Measurements from ENCODE around the gene RPL10A.

RPL10A gene

DNA sequence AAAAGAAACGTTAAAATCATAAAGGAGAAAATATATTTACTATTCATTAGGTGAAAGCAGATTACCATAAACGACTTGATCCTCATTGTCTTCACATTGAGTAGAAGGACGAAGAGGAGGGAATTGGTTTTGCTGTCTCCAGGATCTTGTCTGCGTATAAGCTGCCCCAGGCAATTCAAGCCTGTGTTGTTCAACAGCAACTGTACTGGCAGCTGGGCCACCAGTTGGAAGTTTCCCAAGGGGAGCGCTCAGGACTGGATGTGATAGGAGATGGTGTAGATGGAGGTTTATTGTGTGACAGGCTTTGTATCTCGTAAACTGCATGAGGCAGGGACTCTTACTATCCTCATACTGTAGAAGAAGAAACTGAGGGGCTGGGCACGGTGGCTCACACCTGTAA is 20.0 kb upstream of the RPL10A start:
- no peak for DNase-seq (ENCODE audit: low read depth in 2 of 2)

DNA sequence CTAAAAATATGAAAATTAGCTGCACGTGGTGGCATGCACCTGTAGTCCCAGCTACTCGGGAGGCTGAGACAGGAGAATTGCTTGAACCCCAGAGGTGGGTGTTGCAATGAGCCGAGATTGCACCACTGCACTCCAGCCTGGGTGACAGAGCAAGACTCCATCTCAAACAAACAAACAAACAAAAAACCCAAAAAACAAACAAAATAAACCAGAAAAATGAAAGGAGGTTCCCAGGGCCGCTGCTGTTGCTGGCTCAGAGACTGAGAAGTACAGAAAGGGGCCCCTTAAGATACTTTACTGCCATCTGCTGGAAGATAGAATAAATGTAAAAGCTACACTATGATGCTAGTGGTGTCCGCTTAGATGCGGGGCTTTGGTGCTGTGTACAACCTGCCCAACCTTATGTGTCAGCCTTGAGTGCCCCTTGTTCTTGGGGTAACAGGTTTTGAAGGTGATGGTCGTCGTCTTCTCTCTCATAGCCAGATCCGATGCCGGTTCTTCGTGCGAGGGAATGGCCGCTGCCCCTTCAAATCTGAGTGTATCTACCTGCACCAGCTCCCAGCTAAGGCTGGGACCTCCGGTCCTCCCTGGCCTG is 18.8 kb upstream of the RPL10A start:
- DNase-seq (ENCODE audit: low read depth in 2 of 2), result no peak

DNA sequence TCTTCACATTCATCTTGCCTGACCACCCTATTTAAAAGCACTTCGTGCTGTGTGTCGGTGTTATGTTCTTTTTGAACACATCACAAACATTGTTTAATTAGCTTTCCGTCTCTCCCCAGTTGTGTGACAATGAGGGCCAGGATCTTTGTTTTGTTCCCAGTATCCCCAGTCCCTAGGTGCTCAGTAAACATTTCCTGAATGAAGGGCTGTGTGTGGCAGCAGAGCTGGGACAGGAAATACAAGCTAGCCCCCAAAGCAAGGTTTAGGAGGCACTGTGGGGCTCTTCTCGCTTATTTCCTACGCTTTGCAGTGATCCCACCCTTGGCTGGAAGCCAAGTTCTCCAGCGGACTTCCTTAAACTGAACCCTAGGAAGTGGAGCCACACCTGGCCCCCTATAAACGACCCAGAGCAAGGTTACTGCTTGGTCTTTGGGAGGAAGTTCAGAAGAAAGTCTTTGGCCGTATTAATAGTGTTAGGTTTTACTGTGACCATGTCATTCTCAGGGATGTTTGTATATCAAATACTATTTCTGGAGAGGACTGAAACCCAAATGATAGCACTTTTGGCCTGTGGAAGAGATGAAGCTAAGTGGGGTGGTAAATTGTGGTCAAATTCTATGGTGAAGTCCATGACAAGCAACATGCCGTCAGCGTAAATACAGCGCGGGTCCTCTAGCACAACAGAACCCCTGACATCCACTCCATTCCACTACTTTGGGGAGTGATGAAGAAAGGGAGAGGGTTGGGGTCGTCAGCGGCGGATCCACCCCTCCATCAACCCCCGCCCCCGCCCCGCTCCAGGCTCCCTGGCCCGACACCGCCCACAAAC is 16.6 kb upstream of the RPL10A start:
- DNase-seq (ENCODE audit: low read depth in 2 of 2), result no peak

DNA sequence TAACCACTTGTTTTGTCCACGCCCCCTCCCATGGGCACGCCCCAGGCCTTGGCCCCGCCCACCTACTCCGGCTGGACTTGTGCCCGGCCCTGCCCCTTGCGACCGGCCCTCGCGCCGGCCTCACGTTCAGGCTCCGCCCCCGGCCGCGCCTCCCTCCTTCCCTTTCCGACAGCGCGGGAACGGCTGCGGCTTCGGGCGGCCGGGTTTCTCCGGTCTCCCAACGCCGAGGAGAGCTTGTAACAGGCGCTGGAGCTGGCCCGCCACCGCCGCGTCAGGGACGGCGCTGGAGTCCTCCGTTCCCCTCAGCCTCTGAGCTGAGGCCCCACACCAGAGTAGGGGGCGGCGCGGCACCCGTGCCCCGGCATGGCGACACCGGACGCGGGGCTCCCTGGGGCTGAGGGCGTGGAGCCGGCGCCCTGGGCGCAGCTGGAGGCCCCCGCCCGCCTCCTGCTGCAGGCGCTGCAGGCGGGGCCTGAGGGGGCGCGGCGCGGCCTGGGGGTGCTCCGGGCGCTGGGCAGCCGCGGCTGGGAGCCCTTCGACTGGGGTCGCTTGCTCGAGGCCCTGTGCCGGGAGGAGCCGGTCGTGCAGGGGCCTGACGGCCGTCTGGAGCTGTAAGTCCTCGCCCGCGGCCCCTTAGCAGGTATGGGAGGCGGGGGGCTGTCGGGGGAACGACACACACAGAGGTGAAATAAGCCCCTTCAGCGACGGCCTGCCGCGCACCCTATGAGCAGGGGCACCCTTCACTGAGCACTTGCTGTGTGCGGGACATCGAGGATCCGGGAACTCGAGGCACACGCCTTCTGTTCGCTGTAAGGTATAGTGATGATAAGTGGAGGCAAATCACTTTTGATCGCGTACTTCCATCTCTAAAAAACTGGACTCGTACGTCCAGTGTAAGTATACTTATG is 15.8 kb upstream of the RPL10A start, which contains the start of gene FANCE:
Gene FANCE (plus strand): TSS at position 156 of the 908 bp plus-strand sequence. CDS start 208 bp downstream, at position 364.
- DNase-seq (ENCODE audit: low read depth in 2 of 2), result peak; percentile 96

DNA sequence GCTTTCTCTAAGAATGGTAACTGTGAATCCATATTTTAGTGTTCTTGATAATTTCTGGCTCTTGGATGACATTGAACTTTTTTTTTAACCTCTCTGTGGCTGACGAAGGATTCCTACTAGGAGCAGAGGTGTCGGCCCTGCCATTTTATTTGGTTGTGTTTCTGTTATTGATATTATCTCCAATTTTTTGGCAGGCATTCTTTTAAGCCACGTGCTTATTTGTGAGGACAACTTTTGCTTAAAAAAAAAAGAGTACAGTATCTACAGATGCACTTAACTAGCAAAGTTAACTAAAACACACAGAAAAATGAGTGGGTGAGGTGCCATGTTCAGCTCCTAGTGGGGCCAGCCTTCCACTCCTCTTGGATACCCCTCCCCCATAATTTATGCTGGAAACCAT is 15.0 kb upstream of the RPL10A start:
- no peak for DNase-seq (ENCODE audit: low read depth in 2 of 2)

DNA sequence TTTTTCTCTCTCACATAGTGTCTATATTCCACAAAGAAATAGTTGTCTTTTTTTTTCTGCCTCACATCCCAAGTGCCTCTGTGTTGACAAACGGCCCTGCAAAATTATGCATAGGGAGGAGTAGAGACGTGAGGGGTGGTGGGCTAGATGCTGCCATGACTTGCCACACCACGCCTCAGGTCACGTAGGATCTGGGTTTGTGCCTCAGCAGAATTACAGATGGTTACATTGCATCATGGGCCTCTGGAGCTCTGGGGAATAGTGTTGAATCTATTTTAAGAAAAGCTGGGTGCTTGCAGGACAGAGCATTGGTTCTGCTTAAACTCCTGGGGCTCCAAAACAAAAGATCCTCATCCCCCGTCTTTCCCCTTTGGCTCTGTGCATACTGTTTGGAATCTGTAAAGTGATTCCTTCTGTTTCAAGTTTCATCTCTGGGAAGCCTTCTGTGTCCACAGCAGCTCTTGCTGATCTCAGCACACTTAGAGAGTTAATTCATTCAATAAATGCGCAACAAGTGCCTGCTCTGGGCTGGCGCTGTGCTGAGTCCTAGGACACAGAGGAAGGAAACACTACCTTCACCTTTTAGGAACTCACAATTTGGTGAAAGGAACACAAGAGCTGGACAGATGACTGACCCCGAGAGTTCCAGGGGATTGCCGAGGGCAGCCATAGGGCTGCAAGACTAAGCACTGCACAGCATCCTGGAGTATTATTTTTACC is 13.7 kb upstream of the RPL10A start:
- DNase-seq (ENCODE audit: low read depth in 2 of 2), result no peak

DNA sequence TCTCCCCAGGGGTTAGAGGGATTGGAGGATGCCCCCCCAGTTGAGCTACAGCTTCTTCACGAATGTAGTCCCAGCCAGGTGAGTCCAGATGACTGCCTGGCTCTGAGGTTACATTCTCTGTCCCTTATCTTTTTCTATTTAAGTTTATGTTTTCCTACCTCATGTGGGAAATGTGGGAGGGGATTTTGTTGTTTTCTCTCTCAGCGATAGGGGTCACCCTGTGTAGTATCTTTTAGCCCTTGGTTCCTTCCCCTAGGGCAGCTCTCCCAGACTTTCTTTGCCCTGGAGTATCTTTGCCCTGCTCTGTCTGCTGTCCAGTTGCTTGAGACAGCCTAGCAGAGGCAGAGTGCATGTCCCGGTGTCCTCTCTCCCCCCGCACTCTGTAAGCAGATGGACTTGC is 10.3 kb upstream of the RPL10A start:
- no peak for DNase-seq (ENCODE audit: low read depth in 2 of 2)

DNA sequence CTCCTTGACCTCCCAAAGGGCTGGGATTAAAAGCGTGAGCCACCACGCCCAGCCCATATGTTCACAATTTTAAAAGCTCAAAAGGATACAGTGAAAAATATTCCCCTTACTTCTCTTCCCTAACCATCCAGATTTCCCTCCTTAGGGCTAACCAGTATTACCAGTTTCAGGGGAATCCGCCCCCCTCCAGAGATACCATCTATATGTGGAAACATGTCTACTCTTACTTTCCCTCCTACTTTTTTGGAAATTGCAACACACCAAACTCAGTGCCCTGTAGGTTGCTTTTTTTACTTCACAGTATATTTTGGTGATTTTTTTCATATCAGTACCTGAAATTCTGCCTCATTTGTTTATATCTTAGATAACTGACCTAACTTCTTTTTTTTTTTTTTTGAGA is 6.9 kb upstream of the RPL10A start:
- DNase-seq (ENCODE audit: low read depth in 2 of 2), result no peak

DNA sequence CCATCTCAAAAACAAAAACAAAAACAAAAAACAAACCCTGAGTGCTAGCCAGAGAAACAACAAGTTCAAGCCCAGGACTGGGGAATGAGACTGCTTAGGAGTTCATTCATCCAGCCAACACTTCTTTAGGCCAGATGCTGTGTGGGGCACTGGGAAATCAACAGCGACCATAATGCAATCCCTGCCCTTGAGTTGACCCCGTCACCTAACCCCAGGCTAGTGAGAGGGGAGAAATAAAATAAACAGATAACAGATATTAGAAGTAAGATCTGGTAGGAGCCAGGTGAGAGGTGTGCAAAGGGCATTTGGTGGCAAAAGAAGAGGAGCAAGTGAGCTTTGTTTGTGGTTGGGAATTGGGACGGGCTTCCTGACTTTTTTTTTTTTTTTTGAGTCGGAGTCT is 4.9 kb upstream of the RPL10A start:
- no peak for DNase-seq (ENCODE audit: low read depth in 2 of 2)

DNA sequence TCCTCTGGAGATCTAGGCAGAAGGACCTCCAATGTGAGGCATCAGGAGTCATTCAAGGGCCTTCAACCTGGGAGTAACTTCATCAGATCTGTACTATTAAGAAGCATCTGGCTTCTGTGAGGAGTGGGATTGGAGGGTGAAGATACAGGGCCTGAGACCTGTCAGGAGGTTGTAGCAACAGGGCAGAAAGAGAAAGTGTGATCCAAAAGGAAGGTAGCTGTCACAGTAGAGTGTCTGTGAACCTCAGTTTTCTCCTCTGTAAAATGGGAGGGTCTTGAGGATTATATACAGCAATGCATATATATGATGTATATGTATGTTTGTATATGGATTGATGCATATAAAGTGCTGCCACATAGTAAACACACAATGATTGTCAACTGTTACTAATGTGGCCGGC is 2.6 kb upstream of the RPL10A start:
- no peak for DNase-seq (ENCODE audit: low read depth in 2 of 2)

DNA sequence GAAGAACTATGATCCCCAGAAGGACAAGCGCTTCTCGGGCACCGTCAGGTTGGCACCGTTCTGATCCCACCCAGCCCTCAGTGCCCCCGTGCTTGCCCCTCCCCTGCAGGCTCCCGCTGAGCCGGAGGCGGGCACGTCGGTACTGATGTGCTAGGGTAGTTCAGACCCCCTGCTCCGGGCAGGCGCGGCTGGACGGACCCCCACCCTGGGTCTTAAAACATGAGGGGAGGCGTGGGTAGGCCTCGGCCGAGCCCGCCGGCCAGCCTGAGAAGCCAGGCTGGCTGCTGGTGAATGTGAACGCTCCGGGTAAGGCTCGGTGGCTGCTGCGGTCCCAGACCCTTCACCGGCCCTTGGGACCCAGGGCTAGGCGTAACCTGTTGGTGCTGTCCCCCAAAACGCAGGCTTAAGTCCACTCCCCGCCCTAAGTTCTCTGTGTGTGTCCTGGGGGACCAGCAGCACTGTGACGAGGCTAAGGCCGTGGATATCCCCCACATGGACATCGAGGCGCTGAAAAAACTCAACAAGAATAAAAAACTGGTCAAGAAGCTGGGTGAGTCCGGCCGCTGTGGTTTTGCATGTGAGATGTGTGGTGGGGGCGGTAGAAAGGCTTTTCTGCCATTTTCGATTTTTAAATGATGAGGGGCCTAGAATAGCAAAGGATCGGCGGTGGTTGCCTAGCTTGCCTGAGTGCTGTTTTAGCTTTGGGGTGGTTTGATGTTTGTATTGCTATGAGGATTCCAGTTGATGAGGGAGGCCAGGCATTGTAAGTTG is 964 bp downstream of the RPL10A start:
- no peak for DNase-seq (ENCODE audit: low read depth in 2 of 2)

DNA sequence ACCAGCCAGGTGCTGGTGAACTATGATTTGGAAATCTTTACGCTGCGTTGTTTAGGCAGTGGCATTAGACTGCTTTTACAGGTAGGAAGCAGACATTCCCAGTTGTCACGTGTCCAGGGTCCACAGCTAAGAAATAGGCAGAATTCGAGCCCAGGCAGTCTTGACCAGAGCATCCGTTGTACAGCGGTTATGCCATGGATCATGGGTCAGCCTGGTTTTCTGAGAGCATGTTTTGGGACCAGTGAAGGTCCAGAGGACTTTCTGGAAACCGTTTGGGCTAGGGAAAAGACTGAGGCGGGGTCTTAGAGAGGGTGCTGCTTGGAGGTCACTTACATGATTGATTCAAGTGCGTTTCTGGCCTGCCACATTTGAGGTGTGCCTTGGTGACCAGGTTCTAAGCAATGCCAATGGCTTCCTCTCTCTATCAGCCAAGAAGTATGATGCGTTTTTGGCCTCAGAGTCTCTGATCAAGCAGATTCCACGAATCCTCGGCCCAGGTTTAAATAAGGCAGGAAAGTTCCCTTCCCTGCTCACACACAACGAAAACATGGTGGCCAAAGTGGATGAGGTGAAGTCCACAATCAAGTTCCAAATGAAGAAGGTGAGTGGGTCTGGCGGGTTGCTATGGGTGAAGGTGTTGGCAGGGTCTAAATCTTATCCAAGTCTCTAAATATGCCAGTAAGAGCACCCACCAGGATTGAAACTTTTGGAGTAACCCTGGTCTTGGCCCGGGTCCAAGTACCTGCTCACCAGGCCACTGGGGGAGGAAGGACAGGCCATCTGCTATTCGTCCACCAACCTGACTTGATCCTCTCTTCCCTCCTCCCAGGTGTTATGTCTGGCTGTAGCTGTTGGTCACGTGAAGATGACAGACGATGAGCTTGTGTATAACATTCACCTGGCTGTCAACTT is 1.8 kb downstream of the RPL10A start:
- DNase-seq (ENCODE audit: low read depth in 2 of 2), result no peak

DNA sequence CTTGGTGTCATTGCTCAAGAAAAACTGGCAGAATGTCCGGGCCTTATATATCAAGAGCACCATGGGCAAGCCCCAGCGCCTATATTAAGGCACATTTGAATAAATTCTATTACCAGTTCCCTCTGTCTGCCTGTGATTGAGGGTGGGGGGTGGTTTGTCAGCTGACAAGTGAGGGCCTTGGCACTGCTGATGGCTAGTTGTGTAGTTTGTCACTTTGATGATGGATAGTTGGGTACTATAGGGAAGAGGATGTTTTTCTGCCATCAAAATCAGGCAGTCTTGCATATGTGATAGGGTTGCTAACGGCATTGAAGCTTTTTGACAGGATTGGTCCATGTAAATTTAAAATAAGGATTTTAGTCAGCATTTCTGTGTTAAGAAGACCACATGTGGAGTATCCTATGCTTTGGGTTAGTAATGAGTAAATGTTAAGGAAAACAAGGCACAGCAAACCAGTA is 2.5 kb downstream of the RPL10A start:
- no peak for DNase-seq (ENCODE audit: low read depth in 2 of 2)

DNA sequence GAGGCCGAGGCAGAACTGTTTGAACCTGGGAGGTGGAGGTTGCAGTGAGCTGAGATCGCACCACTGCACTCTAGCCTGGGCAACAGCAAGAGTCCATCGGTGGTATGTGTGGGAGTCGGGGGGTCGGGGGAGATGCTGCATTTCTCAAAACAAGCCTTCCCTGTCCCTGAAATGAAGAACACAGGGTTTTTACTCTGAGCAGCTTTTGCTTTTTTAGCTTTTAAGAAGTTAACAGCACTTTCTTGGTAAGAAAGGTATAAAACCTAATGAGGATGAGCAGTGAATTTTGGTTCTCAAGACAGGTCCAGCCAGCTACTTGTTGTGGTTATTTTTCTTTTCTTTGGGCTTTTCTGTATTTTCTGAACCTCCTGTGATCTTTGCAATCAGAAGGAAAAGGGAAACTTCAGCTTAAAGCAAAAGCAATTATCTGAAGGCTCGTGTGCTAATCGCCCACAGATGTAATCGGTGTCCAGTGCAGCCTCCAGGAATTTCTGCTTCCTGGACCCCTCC is 3.7 kb downstream of the RPL10A start:
- no peak for DNase-seq (ENCODE audit: low read depth in 2 of 2)

DNA sequence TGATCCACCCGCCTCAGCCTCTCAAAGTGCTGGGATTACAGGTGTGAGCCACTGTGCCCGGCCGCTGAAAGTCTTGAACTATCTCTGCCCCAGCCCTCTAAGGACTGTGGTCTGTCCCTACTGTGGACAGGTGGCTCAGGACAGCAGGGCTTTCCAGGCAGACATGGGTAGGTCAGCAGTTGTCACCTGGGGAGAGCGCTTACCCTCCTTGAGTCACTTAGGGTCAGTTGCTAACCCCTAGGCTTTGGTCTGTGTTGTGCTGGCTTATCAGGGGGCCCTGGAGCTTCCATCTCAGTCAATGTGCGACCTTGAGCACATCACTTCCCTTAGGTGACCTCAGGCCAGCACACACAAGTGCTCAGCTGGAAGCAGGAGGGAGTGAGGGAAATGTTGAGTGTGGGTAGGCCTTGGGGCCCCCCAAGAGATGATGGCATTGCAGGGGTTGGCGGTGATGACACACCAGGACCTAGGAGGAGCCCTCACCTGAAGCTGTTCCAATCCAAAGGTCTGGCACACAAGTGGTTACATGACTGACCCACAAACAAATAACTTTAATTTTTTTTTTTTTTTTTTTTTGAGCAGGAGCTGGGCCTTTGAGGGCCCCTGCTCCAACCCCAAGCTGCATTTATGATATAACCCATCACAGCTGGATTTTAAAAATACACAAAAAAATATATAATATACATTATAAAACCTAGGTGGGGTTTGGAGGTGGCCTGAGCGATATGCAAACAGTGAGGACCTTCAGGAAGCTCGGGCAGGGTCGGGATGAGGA is 5.1 kb downstream of the RPL10A start:
- no peak for DNase-seq (ENCODE audit: low read depth in 2 of 2)

DNA sequence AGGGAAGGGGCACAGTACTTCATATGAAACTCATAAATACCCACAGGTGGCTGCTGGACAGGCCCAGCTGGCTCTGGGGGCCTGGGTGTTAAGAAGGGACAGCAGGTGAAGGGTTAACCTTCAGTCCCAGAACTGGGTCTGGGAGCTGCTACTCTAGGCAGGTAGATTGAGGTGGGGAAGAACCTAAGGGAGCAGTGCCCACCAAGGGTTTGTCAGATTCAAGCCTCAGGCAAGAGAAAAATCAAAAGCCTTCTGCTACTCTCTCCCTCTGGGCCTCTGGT is 5.6 kb downstream of the RPL10A start:
- DNase-seq (ENCODE audit: low read depth in 2 of 2), result no peak

DNA sequence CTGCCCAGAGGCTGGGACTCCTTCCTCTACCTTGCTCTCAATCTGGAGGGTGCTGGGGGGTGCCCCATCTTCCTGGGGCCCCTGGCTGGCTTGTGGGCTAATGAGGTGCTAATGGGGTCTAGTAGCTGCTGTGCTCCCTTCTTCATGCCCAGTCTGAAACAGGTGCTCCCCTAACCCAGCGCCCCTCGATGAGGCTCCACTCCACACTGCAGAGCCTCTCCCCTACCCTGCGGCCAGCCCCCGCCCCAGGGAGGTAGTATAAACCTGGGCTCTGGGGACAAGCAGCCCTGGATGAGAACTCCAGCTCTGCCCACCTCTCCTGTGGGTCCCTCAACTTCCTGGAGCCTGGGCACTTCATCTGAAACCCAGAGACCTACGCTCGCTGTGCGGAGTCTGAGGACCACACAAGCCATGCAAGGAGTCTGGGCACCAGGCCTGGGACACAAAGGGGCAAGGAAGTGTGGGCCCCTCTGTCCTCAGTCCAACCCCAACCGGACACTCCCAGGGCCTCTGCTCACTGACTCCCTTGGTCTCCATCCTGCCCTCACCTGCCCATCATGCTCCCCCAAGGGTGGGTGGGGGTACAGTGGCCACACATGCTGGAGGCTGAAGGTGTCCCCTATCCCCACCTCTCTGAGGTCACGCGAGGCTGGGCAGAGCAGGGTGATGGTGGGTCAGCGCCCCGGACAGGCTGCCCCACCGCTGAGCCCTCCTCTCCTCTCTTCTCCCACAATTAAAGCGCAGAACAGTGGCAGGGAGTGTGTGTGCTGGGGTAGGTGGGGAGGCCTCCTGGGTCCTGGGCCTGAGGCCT is 6.1 kb downstream of the RPL10A start:
- DNase-seq (ENCODE audit: low read depth in 2 of 2), result no peak

DNA sequence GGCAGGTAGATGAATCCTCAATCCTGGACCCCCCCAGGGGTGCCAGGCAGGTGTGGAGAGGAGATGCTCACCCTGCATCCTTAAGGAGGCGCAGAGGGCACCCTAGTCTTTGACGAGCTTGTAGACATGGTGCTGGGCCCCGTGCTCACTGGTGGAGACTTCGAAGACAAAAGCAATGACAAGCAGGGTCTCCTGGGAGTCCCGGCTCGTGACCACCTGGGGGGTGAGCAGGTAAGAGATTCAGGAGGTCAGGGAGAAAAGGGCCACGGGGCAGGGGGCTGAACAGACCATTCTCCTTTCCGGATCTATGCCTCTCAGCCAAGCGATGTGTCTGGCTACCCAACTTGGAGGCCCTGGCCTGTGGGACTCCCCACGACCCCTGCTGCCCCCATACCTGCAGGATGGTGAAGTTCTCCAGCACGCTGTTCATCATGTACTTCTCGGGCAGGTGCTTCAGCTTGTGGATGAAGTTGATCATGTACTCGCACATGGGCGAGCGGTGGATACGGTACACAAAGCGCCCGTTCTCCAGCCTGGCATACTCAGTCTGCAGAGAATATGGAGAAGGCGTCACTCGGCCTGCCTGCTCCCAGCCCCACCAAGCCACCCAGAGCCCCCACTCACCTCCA is 6.9 kb downstream of the RPL10A start:
- no peak for DNase-seq (ENCODE audit: low read depth in 2 of 2)

Measured in stimulated activated CD8-positive, alpha-beta memory T cell treated with anti-CD3 and anti-CD28 coated beads, Interleukin-2, amount 100 ng/mL, for 48 hours (primary cell).